Central memory CD4-positive, alpha-beta T cell (primary cell): ENCODE data around the gene SUCLG2.
"Not testable (repeated sequence)": the region's sequence is repeated elsewhere in the genome, so short reads cannot be mapped to it uniquely, and the experiment has no call there.

Experiments
- DNase-seq: peaks from one replicate; pipeline ENCODE4 v3.0.0; 2022

Gene SUCLG2

DNA sequence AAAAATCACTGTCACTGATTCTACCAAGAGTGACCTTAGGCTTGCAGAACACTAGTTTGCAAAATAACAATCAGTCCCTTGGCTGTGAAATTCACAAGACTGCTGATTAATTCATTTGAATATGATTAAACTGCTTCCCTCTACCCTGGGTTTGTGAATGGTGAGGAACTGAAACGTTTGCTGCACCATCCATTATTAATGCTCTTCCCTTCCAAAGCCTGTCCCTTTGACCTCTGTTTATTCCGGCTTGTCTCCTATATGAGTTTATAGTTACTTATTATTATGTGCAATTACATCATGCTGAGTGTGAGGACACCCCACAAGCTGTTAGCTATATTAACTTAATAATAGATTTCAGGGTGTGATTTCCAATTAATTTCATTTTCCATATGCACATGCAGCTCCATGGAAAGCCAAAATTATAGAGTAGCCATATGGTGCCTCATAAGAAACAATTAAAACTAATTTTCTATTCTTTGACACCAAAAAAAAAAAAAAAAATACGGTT, 96.5 kb downstream of the SUCLG2 start:
- DNase-seq = no peak

- no peak for DNase-seq
Measured at GRCh38 chr3:67551361-67552016, 102.9 kb downstream of the SUCLG2 start.

GRCh38 chr3:67550541-67550940, 103.9 kb downstream of the SUCLG2 start:
- no peak for DNase-seq

- DNase-seq = not testable (repeated sequence)
Measured at GRCh38 chr3:67542502-67543250, 111.7 kb downstream of the SUCLG2 start.

DNA sequence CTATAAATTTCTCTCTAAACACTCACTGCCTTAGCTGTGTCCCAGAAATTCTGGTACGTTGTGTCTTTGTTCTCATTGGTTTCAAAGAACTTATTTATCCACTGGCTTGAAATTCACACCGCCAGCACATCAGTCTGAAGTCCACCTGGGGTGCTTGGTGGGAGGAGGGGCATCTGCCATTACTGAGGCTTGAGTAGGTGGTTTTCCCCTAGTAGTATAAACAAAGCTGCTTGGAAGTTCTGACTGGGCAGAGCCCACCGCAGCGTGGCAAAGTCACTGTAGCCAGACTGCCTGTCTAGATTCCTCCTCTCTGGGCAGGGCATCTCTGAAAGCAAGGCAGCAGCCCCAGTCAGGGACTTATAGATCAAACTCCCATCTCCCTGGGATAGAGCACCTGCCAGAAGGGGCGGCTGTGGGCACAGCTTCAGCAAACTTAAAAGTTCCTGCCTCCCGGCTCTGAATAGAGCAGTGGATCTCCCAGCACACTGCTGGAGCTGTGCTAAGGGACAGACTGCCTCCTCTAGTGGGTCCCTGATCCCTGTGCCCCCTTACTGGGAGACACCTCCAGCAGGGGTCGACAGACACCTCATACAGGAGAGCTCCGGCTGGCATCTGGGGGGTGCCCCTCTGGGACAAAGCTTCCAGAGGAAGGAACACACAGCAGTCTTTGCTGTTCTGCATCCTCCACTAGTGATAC, 114.1 kb downstream of the SUCLG2 start:
- no peak for DNase-seq

GRCh38 chr3:67537203-67537602, 117.2 kb downstream of the SUCLG2 start:
- DNase-seq = not testable (repeated sequence)

- no peak for DNase-seq
Measured at GRCh38 chr3:67535006-67535405, 119.4 kb downstream of the SUCLG2 start.

- no peak for DNase-seq
Measured at GRCh38 chr3:67534594-67534993, 119.8 kb downstream of the SUCLG2 start.

DNA sequence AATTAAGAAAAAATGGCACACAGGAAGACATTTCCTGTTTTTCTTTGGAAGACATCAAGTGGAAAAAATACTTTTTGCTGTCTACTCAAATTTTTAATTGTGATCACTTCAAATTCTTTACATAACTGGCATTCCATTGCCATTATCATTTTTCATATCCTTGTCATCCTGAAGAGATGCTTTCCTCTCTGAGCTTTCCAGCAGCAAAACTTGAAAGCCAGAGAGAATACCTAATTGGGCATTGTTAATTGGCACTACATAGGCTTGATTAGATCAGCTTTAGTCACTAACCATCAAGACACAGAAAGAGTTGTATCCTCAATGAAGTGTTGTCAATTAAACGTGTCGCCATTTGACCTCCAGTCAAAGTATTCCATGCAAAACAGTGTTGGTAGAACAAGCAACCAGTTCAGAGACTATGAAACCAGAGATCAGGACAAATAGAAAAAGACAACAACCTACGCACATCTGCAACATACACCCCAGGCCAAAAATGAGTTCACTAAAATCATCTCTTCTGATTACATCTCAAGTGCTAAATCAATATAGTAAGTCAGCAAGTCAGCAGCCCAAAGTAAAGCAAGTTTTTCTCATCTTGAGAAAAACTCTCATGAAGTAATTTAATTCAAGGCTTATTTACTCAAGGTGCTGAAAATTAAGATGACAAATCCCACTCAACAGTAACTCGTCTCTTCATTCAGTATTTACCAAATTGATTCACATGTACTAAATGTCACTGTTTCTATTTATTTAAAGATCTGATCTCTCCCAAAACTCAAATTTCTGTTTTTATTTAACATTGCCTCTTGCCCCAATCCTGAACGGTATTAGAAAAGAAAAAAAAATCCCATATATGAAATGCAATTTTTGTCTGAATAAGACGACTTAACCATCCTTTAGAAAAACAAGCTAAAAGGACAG, 123.0 kb downstream of the SUCLG2 start:
- no peak for DNase-seq

GRCh38 chr3:67529915-67530314, 124.5 kb downstream of the SUCLG2 start:
- no peak for DNase-seq

GRCh38 chr3:67529337-67529736, 125.1 kb downstream of the SUCLG2 start:
- DNase-seq = no peak

GRCh38 chr3:67526246-67526645, 128.2 kb downstream of the SUCLG2 start:
- no peak for DNase-seq

DNA sequence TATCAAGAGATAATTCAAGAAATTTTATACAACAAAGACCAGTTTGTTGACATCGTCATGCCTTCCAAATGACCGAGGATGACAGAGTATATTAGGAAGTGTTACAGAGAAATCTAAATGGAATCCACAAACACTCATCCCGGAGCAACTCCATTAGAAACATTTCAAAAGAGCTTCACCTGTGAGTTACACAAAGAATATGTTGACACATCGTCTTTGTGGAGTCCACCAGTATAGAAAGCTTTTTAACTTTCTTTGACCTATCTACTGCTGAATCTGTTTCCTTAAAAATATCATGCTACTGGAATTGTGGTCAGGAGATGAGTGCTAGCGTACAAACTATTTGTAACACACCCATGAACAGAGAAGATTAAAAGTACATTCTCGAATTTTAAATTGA, 130.4 kb downstream of the SUCLG2 start:
- no peak for DNase-seq

DNA sequence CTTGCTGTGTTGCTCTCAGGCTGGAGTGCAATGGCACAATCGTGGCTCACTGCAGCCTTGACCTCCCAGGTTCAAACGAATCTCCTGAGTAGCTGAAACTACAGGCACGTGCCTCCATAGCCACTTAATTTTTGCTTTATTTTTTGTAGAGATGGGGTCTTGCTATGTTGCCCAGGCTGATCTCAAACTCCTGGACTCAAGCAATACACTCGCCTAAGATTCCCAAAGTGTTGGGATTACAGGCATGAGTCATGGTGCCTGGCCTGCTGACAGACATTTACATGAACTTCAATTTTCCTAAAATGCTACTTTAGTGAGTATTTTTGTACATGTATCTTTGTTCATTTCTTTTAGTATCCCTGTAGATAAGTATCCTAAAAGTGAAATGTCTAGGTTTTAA, 132.3 kb downstream of the SUCLG2 start:
- no peak for DNase-seq

- no peak for DNase-seq
Measured at GRCh38 chr3:67521053-67521646, 133.3 kb downstream of the SUCLG2 start.

- no peak for DNase-seq
Measured at GRCh38 chr3:67518236-67518635, 136.2 kb downstream of the SUCLG2 start.

- no peak for DNase-seq
Measured at GRCh38 chr3:67517781-67518180, 136.6 kb downstream of the SUCLG2 start.

GRCh38 chr3:67516496-67516895, 137.9 kb downstream of the SUCLG2 start:
- DNase-seq = no peak

DNA sequence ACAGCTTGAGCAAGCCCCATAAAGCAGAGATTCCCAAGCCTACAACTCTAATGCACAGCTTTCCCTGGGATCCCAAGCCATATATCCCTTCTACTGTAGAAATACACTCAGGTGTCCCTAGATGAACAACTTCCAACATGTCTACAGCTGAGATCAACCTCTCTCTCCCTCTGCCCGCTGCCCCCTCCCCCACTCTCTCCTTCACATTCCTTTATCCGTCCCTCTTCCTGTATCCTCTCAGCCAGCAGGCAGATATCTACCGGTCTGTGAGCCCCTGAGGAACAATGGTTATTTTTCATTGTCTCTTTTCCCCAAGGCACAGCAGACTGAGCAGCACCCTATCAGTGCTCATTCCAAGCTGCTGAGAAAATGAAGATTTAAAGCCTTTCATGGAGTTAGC, 138.6 kb downstream of the SUCLG2 start:
- no peak for DNase-seq

DNA sequence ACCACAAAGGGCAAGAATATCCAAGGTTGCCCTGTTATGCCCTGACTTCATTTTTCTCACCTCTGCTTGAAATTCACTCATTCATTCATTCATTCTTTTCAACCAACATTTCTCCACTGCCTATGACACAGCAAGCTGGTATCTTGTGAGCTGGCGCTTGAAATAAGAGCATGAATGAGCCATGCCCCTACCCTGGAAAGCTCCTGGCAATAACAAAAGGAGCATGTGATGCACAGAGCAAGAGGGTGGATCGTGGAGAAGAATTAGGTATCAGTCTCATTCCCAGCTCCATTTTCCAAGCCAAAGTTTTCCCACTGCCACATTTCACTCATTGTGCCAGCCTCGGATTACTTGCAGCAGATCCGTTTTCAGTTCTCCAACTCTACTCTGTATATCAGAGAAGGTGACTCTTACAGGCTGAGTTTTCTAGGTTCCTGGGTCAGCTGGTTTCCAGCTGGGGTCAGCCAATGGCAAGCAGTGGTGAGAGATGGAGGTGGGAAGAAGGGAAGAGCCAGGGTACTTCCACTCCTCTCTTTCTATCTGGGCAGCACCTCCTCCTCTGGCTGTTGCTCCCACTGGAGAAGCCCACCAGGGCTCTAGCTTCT, 144.8 kb downstream of the SUCLG2 start:
- no peak for DNase-seq

DNA sequence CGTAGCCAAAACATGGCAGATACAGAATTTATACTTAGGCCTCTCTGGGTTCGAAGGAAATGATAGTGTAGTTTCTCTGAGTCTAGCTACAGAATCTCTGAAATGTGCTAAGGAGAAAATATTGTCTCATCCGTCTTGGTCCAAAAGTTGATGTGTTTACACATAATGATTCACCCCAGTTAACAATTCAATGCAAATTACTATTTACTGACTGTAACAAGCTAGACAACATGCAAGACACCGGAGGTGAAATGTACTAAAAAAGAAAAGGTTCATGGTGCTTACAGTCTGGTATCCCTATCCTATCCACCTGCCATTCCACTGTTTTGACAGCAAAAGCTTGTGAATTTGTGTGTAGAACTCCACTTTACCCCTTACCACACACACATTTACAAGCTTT, 146.8 kb downstream of the SUCLG2 start:
- DNase-seq = no peak

GRCh38 chr3:67500709-67501108, 153.7 kb downstream of the SUCLG2 start:
- DNase-seq = no peak
